ENCODE data around the gene DNAJC13. TPM values are rescaled to one million over a fixed set of nuclear protein-coding genes. Genes with fewer than 3 reads are reported as not detected.

DNAJC13 gene
- total RNA-seq, 1 experiment from 2014 or later = 28.8 TPM

DNA sequence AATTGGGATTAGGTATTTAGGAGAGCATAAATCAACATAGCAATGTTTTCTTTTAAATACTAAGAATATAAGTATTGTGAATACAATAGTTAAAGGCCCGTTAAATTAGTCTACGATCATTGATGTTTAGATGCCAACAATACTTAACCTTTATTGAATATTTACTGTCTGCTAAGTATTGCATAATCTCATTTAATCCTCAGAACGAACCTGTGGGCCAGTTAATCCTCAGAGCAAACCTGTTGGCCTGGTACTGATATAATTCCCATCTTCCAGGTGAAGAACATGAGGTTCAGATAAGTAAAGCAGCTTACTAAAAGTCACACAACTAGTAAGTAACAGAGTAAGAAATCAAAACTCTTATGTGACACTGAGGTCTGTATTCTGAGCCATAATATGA, 122.4 kb downstream of the DNAJC13 start:
- Histone ChIP-seq H3K4me3 (replicated peaks in 1 of 2; ENCODE audit: low read depth in 1 of 2, low read length in 2 of 2) (no peak overlapping the region), H3K27me3 (ENCODE audit: insufficient read depth, low read length) (no peaks in the 10 kb centered on the region), H3K27ac (ENCODE audit: low read depth, low read length) (no peak overlapping the region), H3K36me3 (ENCODE audit: control insufficient read depth in 1 of 2, insufficient read depth in 2 of 2, low read length in 2 of 2) (peaks cover 0 to 2% of the 10 kb centered on the region in 2 experiments; a peak in 1 of 4 replicates), H3K4me1 (ENCODE audit: control insufficient read depth in 1 of 2, insufficient read depth in 2 of 2, low read length in 2 of 2) (peaks cover 10 to 15% of the 10 kb centered on the region in 2 experiments), H2AFZ (ENCODE audit: low read depth, low read length, poor library complexity, severe bottlenecking) (no peak overlapping the region), H3K9ac (ENCODE audit: low read length) (no peak overlapping the region), H3K9me3 (ENCODE audit: control insufficient read depth in 1 of 2, insufficient read depth in 1 of 2, low read depth in 1 of 2, low read length in 2 of 2) (no peaks in the 10 kb centered on the region), H3K4me2 (ENCODE audit: low read length) (no peak overlapping the region), H3K79me2 (ENCODE audit: insufficient read depth, low read length) (no peaks in the 10 kb centered on the region), H4K20me1 (ENCODE audit: insufficient read depth) (no peaks in the 10 kb centered on the region), H3K9me2 (ENCODE audit: insufficient read depth) (no peaks in the 10 kb centered on the region)
- ATAC-seq (no peak), DNase-seq (ENCODE audit: low read depth, low spot score) (no peak)
- ChIA-PET RAD21 (ENCODE audit: low non-redundant PET in 1 of 2, low total read pairs in 2 of 2, uncharacterized antibody in 2 of 2, unreplicated experiment in 2 of 2) (no interaction called here), POLR2A (no interaction called here), CTCF (no interaction called here)
- no TSS peak for BruUV-seq (replicated peaks)
- intact Hi-C loops (cut with micrococcal nuclease) = loop anchor here (10.0 kb wide), 1 partner anchor 845 kb away; no protein-coding TSS in a partner anchor
- TF ChIP-seq ZNF274 (IDR thresholded peaks at IDR 0.05; ENCODE audit: low read depth, low read length) (no peak), EGR1 (IDR thresholded peaks at IDR 0.05; ENCODE audit: low read depth) (no peak), SP1 (IDR thresholded peaks at IDR 0.05; ENCODE audit: low read depth) (no peak), CBX3 (IDR thresholded peaks at IDR 0.05; ENCODE audit: low read depth) (no peak), SRF (IDR thresholded peaks at IDR 0.05; ENCODE audit: low read depth) (no peak), TCF7L2 (IDR thresholded peaks at IDR 0.05; ENCODE audit: borderline replicate concordance, extremely low read depth, insufficient read depth, insufficient read length) (no peak), SIN3A (IDR thresholded peaks at IDR 0.05; ENCODE audit: low read depth) (no peak), ELF1 (IDR thresholded peaks at IDR 0.05; ENCODE audit: borderline replicate concordance, low read depth) (no peak), FOSL1 (IDR thresholded peaks at IDR 0.05; ENCODE audit: low read depth) (no peak), EZH2 (IDR thresholded peaks at IDR 0.05) (no peak), EZH2phosphoT487 (IDR thresholded peaks at IDR 0.05; ENCODE audit: borderline replicate concordance) (no peak), CEBPB (IDR thresholded peaks at IDR 0.05; ENCODE audit: low read depth) (no peak), POLR2AphosphoS5 (IDR thresholded peaks at IDR 0.05; ENCODE audit: low read depth, low read length) (no peak)
- TF ChIP-seq, protein P1, sequence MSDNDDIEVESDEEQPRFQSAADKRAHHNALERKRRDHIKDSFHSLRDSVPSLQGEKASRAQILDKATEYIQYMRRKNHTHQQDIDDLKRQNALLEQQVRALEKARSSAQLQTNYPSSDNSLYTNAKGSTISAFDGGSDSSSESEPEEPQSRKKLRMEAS (IDR thresholded peaks at IDR 0.05) = no peak
- TF ChIP-seq, protein P2, sequence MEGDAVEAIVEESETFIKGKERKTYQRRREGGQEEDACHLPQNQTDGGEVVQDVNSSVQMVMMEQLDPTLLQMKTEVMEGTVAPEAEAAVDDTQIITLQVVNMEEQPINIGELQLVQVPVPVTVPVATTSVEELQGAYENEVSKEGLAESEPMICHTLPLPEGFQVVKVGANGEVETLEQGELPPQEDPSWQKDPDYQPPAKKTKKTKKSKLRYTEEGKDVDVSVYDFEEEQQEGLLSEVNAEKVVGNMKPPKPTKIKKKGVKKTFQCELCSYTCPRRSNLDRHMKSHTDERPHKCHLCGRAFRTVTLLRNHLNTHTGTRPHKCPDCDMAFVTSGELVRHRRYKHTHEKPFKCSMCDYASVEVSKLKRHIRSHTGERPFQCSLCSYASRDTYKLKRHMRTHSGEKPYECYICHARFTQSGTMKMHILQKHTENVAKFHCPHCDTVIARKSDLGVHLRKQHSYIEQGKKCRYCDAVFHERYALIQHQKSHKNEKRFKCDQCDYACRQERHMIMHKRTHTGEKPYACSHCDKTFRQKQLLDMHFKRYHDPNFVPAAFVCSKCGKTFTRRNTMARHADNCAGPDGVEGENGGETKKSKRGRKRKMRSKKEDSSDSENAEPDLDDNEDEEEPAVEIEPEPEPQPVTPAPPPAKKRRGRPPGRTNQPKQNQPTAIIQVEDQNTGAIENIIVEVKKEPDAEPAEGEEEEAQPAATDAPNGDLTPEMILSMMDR (IDR thresholded peaks at IDR 0.05 in 2 of 3, conservative IDR thresholded peaks at IDR 0.05 in 1 of 3; ENCODE audit: borderline replicate concordance in 1 of 3, insufficient read depth in 1 of 3, low read depth in 2 of 3, low read length in 2 of 3) = no peak
- TF ChIP-seq, protein P3, sequence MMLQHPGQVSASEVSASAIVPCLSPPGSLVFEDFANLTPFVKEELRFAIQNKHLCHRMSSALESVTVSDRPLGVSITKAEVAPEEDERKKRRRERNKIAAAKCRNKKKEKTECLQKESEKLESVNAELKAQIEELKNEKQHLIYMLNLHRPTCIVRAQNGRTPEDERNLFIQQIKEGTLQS (IDR thresholded peaks at IDR 0.05) = no peak
